Upper lobe of left lung (tissue), 4 donors: ENCODE measurements around the gene UACA.

Experiments
- EP300 ChIP-seq, 4 donors: sonication (generic); formaldehyde crosslinking; IDR thresholded peaks; one replicate each; pipeline ENCODE4 v1.5.1; 2017; ENCODE audit warnings: antibody characterized with exemption in 4 of 4, control low read depth in 2 of 4
- POLR2A ChIP-seq, 4 donors: fragments of 450-650 bp; IDR thresholded peaks; one replicate each; pipeline ENCODE4 v1.5.1; 2016 to 2017; ENCODE audit warnings: antibody characterized with exemption in 4 of 4, mild to moderate bottlenecking in 2 of 4
- TF ChIP-seq, protein P1 (sequence below), 6 experiments: fragments of 450-650 bp in 4 of 6; fragments of 200-600 bp in 2 of 6; sonication (generic) in 2 of 6; IDR thresholded peaks; one replicate each; pipeline ENCODE4 v1.5.1; 2016 to 2019; ENCODE audit warnings: antibody characterized with exemption in 6 of 6

DNA sequence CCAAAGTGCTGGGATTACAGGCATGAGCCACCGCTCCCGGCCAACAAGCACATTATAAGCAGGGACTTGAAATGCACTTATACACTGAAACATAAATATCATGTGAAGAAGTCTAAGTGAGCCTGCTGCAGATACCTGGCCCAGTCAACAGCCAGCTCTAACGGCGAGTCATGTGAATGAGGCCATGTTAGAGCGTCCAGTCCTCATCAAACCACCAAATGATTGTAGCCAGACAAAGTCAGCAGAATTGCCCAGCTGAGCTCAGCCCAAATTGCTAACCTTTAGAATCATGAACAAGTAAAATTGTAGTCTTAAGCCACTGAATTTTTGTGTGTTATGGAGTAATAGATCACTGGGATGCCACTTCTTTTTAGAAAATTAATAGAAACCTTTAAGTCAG is 37.8 kb upstream of the UACA start:
- TF ChIP-seq, protein P1, sequence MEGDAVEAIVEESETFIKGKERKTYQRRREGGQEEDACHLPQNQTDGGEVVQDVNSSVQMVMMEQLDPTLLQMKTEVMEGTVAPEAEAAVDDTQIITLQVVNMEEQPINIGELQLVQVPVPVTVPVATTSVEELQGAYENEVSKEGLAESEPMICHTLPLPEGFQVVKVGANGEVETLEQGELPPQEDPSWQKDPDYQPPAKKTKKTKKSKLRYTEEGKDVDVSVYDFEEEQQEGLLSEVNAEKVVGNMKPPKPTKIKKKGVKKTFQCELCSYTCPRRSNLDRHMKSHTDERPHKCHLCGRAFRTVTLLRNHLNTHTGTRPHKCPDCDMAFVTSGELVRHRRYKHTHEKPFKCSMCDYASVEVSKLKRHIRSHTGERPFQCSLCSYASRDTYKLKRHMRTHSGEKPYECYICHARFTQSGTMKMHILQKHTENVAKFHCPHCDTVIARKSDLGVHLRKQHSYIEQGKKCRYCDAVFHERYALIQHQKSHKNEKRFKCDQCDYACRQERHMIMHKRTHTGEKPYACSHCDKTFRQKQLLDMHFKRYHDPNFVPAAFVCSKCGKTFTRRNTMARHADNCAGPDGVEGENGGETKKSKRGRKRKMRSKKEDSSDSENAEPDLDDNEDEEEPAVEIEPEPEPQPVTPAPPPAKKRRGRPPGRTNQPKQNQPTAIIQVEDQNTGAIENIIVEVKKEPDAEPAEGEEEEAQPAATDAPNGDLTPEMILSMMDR (IDR thresholded peaks at IDR 0.05): no peak
- TF ChIP-seq POLR2A (IDR thresholded peaks at IDR 0.05): no peak
- TF ChIP-seq EP300 (IDR thresholded peaks at IDR 0.05): no peak
